Activated T-cell treated with anti-CD3 and anti-CD28 coated beads for 48 hours (primary cell): ENCODE measurements around the gene CYB561A3.

Experiments
- DNase-seq: peaks from one replicate; pipeline ENCODE4 v3.0.0-alpha.2; 2020; ENCODE audit warnings: low read depth

The CYB561A3 gene

GRCh38 chr11:61369372-61370348 lies 8.0 kb upstream of the CYB561A3 start:
- DNase-seq, result no peak

DNA sequence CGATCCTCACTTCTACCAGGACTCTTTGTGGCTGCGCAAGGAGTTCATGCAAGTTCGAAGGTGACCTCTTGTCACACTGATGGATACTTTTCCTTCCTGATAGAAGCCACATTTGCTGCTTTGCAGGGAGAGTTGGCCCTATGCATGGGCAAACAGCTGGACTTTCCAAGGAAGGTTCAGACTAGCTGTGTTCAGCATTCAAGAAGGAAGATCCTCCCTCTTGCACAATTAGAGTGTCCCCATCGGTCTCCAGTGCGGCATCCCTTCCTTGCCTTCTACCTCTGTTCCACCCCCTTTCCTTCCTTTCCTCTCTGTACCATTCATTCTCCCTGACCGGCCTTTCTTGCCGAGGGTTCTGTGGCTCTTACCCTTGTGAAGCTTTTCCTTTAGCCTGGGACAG lies 7.0 kb upstream of the CYB561A3 start:
- DNase-seq, result no peak

GRCh38 chr11:61367406-61367805 lies 5.7 kb upstream of the CYB561A3 start:
- no peak for DNase-seq

DNA sequence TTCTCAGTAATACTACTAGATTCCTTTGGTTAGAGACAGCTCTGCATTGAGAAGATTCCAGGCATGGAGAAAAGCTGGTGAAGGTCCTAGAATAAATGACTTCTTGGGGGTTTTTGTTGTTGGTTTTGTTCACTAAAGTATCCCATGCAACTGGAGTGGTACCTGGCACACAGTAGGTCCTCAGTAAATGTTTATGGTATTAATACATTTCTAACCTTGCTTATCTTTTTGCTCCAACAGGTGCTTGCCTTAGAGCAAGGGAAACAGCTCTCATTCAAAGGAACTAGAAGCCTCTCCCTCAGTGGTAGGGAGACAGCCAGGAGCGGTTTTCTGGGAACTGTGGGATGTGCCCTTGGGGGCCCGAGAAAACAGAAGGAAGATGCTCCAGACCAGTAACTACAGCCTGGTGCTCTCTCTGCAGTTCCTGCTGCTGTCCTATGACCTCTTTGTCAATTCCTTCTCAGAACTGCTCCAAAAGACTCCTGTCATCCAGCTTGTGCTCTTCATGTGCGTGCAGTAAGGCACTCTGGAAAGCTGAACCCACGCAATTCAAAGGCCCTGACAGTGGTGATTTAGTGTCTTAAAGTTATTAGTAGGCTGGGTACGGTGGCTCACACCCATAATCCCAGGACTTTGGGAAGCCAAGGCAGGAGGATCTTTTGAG lies 2.5 kb upstream of the CYB561A3 start:
- DNase-seq, result no peak

GRCh38 chr11:61362542-61362875 lies 827 bp upstream of the CYB561A3 start:
- DNase-seq, result peak; percentile 8

- no peak for DNase-seq
Observed at GRCh38 chr11:61361237-61361740, 393 bp downstream of the CYB561A3 start.

- no peak for DNase-seq
Observed at GRCh38 chr11:61359516-61359915, 2.2 kb downstream of the CYB561A3 start.

GRCh38 chr11:61358566-61358965 lies 3.1 kb downstream of the CYB561A3 start:
- no peak for DNase-seq

DNA sequence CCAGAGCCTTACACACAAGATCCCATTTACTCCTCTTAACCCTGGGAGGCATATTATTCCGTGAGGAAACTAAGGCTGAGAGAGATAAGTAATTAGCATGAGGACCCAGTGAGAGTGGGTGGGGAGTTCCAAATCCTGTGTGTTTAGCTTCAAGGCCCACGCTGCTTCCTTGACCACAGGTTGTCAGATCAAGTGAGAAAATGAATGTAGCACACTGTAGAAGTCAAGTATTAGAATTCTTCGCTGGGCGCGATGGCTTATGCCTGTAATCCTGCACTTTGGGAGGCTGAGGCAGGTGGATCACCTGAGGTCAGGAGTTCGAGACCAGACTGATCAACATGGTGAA lies 3.8 kb downstream of the CYB561A3 start:
- DNase-seq, result no peak

DNA sequence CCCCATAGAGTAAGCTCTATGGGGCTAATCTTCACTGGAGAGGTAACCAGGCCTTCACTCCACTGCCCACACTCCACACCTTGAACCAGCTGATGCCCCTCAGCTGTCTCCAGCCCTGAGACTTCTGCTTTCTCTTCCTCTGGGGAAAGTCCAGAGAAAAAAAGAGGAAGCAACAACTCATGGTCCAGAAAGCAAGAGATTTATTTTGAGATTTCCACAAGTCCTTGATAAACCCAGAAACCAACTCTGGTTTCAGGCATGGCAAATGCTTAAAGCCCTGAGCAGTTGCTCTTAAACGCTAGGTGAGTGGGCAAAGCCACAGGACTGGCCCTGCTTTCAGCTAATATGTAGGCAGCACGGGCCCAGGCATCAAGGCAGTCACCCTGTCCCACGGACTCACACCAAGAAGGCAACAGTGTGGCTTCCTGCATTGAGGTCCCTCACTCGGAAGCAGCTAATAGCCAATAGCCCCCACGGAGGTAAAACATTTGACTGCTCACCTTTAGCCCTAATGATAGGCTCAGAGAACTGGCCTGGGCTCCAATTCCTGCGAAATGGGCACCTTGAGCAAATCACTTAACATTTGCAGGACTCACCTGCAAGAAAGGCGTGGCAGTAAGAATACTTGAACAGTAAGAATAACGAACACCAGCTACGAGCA lies 4.3 kb downstream of the CYB561A3 start:
- no peak for DNase-seq

DNA sequence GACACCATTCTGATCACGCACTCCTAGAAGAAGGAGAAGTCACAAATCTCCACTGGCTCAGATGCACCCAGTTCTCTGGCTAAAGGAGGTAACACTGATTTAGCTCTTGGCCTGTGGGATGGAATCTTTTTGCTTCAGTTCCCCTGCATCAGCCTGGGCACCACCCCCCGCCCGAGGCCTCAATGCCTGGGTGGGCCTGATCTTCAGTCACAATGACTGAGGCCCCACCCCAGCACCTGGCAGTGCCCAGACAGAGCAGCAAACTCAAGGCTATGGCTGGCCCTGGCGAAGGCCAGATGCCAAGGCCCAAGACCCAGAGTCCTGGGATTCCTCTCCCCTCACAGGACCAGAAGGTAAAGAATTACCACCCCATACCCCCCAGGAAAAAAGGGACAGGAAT lies 5.0 kb downstream of the CYB561A3 start:
- DNase-seq, result no peak

- DNase-seq, result no peak
Observed at GRCh38 chr11:61354208-61354607, 7.5 kb downstream of the CYB561A3 start.

DNA sequence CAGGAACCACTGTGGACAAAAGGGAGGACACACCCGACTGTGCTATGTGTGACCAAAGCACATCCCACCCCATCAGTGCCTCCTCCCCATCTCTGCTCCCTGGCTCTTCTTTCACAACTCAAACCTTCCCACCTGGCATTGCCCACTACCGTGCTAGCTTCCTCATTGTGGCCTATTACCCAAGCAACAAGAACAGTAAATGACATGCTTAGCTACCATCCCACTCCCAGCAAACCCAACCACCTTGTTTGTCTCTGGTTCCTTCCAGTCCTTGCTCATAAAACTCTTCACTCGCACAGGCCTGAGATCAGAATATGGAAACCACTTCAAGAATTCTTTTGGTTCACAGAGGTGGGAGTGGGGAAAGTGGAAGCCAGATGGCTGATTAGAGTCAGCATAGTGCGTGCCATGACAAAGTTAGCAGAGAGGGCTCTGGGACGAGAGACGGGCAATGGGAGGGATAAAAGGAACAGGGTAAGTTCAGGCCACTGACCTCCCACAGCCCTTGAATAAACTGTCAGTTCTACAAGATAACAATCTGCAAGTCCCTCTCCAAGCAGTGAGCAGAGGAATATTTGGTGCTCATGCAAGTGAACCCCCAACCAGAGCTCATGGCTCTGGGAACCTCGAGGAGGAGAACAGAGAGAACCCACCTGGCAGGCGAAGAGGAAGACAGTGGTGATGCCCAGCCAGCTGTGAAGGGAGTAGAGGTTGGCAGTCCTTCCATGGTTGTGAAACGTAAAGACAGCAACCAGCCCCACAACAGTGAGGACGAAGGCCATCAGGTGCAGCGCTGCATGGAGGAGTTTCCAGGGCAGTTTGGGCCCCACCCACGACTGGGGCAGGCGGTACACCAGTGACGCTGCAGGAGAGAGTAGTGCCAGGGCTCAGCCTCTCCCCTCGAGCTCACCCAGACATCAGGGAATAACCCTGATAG lies 8.3 kb downstream of the CYB561A3 start:
- DNase-seq, result no peak

- DNase-seq, result no peak
Observed at GRCh38 chr11:61352038-61352437, 9.6 kb downstream of the CYB561A3 start.

DNA sequence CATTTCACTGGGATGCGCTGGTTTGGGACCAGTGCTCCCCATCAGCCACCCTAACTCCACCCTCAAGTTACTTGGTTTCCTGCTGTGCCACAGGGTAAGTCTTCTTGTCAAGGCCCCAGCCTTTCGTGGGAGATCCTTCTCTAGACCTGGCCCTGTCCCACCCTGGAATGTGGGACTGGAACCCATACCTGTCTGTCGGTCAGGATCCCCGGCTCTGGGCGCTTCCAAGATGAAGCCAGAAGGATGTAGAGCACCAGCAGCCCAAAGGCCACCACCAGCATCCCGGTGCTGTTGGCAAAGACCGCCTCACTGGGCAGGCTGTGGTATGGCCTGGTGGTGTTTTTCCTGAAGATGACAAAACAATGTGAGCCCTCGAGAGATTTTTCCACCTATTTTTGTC lies 10.9 kb downstream of the CYB561A3 start:
- DNase-seq, result no peak

DNA sequence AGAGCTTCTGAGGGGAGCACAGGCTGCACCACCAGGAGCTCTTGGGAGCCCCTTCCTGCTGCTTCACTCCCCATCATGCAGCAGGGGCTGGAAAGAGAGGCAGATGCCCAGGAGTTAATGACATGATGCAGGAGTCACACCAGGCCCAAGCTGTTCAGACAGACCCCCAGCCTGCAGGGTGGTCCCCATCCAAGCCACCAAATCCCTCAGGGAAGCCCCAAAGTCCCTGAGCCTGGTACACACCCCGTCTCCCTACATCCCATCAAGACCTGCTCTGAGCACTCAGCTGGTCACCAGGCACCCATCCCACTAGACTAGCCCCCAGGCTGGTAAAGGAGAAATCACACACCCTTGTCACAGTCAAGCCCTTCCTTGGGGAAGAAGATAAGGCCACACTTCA lies 11.3 kb downstream of the CYB561A3 start:
- DNase-seq, result no peak

- no peak for DNase-seq
Observed at GRCh38 chr11:61349916-61350315, 11.8 kb downstream of the CYB561A3 start.

DNA sequence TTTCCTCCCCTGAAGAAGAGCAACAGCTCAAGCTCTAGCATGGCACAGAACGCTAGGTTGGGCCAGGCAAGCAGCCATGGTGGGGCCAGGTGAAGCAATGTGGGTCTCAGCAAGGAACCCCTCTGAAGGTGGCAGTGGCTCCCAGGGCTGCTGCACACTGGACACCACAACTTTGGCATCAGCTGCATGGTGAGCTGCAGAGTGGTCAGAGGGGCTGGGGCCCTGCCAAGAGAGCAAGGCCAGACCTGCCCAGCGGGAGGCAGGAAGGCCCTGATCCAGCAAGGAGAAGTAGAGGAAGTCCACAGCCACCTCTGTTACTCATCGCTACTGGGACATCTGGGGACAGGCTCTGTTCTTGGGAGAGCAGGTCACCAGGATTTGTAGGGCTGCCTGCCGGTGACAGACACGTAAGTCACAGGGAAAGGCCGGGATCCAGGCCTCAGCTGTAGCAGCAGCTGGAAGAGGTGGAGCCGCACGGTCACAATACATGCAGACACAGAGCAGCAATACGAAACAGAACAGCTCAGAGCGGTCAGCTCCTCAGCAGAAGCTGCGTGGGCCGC lies 12.4 kb downstream of the CYB561A3 start:
- no peak for DNase-seq

DNA sequence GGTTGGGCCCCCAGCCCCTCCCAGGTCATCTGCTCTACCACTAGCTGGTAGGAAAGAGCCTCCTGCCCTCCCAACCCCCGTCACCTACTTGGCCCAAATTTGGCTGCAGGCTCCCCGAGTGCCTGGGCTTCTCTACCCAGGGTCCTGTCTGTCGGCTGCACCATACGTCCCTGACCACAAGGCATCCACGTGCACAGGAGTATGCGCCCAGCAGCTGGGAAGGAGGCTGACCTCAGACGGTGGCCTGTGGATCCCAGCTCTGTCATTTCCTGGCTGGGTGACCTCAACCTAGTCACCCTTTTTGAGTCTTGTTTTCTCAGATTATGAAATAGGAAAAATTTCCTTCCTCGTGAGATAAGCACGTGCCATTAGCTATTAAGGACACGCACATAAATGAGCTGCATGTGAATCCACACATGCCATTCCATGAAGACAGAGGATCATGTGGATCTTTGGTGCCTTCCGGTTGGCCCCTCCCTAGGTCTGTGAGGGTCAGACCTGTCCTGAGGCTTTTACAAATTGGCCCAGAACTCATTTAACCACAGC lies 13.7 kb downstream of the CYB561A3 start:
- no peak for DNase-seq

GRCh38 chr11:61345954-61346843 lies 15.5 kb downstream of the CYB561A3 start:
- no peak for DNase-seq
